Testis (tissue), 2 donors: ENCODE measurements around the gene ATG12.

Source experiments
- CTCF ChIP-seq, 3 experiments: fragments of 450-650 bp in 2 of 3; fragments of 200-600 bp in 1 of 3; sonication (generic) in 1 of 3; IDR thresholded peaks; one replicate each; pipeline ENCODE4 v1.5.1; 2016 to 2019; ENCODE audit warnings: antibody characterized with exemption in 3 of 3, mild to moderate bottlenecking in 2 of 3, moderate library complexity in 1 of 3
- POLR2A ChIP-seq: fragments of 450-650 bp; IDR thresholded peaks from one replicate; pipeline ENCODE4 v1.6.1; 2017; ENCODE audit warnings: antibody characterized with exemption, mild to moderate bottlenecking, moderate library complexity

GRCh38 chr5:115820846-115821245 is 20.5 kb downstream of the ATG12 start:
- TF ChIP-seq CTCF (IDR thresholded peaks at IDR 0.05) (no peak), POLR2A (no peak)
